Brain microvascular endothelial cell (primary cell): ENCODE measurements around the gene TMIGD3.

Experiments
- DNase-seq: peaks from one replicate; pipeline ENCODE4 v3.0.0-alpha.2; 2020
- H3K27ac ChIP-seq: fragments of 250-450 bp; sonication (Bioruptor Pico); 2 replicates; pipeline ENCODE4 v1.5.1; 2020; ENCODE audit warnings: mild to moderate bottlenecking, moderate library complexity
- H3K27me3 ChIP-seq: fragments of 250-450 bp; sonication (Bioruptor Pico); replicated peaks from 2 replicates; pipeline ENCODE4 v1.5.1; 2020; ENCODE audit warnings: mild to moderate bottlenecking
- H3K36me3 ChIP-seq: fragments of 250-450 bp; sonication (Bioruptor Pico); replicated peaks from 2 replicates; pipeline ENCODE4 v1.5.1; 2020; ENCODE audit warnings: mild to moderate bottlenecking
- H3K4me3 ChIP-seq: 2 replicates; pipeline ENCODE4 v1.5.1; 2011; ENCODE audit warnings: low read depth, mild to moderate bottlenecking, control low read depth, low read length, moderate library complexity
- in situ Hi-C: cut with HindIII; loops from 2 replicates; pipeline ENCODE4 v1.10.0; 2017; ENCODE audit warnings: low sequenced_read_pairs, low pct_ligation_motif_present
- TF ChIP-seq, protein P1 (sequence below): IDR thresholded peaks from 2 replicates; pipeline ENCODE4 v1.5.1; 2011; ENCODE audit warnings: low read depth, mild to moderate bottlenecking, moderate library complexity, low read length, control low read depth, inconsistent platforms; ENCODE audit errors: missing control alignments

Gene TMIGD3

DNA sequence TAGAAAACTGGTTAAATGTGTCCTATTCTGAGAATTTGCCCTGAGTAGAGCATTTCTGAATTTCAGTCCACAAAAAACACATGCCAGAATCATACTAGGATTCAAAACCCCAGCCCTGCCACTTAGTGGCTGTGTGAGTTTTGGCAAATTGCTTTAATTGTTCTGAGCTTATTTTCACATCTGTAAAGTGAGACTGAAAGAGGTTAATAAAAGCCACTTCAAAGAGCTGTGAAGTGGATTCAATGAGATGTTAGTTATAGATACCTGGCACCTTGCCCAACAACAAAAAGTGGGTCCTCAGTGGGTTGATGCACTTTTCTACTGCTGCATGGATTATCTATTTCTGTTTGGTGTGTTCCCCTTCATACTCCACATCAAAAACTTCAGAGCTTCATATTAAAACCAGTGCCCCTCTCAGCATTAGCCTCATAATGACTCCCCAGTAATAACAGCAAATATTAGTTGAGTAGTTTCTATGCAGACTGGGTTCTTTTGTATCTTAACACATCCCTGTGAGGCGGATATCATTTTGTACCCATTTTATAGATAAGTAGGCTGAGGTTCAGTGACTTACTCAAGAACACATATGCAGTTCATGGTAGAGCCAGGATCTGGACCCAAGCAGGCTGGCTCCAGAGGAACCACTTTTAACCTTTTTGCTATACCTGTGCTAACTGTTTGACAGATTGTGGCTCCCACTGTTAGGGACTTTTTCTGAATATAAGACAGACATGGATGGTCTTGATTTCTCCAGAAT lies 14.2 kb upstream of the TMIGD3 start:
- DNase-seq: no peak
- TF ChIP-seq, protein P1, sequence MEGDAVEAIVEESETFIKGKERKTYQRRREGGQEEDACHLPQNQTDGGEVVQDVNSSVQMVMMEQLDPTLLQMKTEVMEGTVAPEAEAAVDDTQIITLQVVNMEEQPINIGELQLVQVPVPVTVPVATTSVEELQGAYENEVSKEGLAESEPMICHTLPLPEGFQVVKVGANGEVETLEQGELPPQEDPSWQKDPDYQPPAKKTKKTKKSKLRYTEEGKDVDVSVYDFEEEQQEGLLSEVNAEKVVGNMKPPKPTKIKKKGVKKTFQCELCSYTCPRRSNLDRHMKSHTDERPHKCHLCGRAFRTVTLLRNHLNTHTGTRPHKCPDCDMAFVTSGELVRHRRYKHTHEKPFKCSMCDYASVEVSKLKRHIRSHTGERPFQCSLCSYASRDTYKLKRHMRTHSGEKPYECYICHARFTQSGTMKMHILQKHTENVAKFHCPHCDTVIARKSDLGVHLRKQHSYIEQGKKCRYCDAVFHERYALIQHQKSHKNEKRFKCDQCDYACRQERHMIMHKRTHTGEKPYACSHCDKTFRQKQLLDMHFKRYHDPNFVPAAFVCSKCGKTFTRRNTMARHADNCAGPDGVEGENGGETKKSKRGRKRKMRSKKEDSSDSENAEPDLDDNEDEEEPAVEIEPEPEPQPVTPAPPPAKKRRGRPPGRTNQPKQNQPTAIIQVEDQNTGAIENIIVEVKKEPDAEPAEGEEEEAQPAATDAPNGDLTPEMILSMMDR: no peak
- H3K36me3 ChIP-seq: no peaks in the 10 kb centered on the region
- in situ Hi-C loops: no loop called here
- no peak overlapping the region for H3K4me3 ChIP-seq
- H3K27ac ChIP-seq: no peak overlapping the region
- no peaks in the 10 kb centered on the region for H3K27me3 ChIP-seq

DNA sequence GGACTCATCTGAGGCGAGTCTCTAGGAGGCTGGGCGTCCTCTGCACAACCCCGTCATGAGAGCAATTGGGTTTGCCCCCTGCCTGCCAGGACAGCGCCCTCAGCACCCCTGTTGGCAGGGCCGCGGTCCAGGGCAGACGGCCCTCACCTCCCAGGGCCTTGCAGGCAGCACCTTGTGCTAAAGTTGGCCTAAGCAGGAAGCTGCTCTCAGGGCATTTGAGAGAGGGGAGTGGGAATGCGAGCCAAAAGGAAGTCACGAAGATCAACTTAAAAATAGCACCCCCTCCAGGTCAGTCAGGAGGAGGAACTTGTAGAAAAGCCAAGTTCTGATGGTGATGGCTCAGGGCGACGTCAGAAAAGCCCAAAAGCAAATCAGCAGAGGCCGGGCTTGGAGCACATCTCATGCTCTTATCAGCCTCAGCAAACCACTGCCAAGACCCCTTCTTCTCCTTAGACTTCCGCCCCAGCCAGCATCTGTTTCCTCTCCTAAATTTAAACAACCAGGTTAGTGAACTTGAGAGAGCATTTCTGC lies 12.6 kb upstream of the TMIGD3 start:
- H3K4me3 ChIP-seq: peak overlapping the region; percentile 48
- DNase-seq: peak; percentile 31

DNA sequence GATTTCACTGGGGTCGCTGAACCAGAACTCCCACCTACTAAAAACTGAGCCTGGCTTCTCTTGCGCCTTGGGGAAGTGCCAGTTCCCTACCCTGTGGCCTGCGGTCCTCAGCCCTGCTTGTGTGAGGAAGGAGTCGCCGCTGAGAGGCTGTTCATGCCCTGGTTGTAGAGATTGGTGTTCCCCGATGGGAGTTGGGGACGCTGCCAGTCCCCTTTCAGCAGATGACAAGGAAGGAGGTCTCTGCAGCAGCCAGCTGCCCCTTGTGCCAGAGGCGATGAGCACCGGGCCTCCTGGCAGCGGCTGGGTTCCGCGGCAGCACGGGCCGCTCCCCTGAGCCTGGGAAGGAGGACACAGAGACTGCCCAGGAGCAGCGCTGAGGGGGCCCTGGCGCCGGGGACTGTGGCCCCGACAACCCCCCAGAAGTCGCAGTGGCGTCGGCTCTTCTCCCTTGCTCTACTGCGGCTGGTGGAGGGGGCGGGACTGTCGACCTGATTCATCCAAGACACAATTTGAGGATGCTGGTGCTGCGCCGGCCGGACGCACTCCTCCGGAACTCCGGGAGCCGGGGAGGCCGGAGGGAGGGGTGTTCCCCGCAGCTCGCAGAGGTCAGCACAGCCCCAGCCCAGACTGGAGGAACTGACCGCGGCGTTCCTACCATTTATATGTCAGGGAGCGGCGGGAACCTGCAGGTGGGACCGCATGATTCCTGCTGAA lies 12.0 kb upstream of the TMIGD3 start:
- peak; percentile 27 for DNase-seq
- Histone ChIP-seq H3K36me3 (no peaks in the 10 kb centered on the region), H3K27me3 (no peaks in the 10 kb centered on the region), H3K27ac (no peak overlapping the region), H3K4me3 (peak overlapping the region; percentile 48)
- TF ChIP-seq, protein P1: no peak
- in situ Hi-C loops: no loop called here

More for the DNA sequence above, 12.6 kb upstream of the TMIGD3 start:
- Histone ChIP-seq H3K27me3 (no peaks in the 10 kb centered on the region), H3K36me3 (no peaks in the 10 kb centered on the region), H3K27ac (no peak overlapping the region)
- in situ Hi-C loops: no loop called here
- TF ChIP-seq, protein P1: peak; percentile 56

GRCh38 chr1:111513410-111514020 lies 10.1 kb upstream of the TMIGD3 start:
- no peak overlapping the region for H3K4me3 ChIP-seq
- no peaks in the 10 kb centered on the region for H3K27me3 ChIP-seq
- TF ChIP-seq, protein P1: no peak
- H3K27ac ChIP-seq: no peak overlapping the region
- in situ Hi-C loops: no loop called here
- no peak for DNase-seq
- no peaks in the 10 kb centered on the region for H3K36me3 ChIP-seq

GRCh38 chr1:111512931-111513330 lies 9.5 kb upstream of the TMIGD3 start:
- TF ChIP-seq, protein P1: no peak
- no peaks in the 10 kb centered on the region for H3K36me3 ChIP-seq
- H3K27ac ChIP-seq: no peak overlapping the region
- no peaks in the 10 kb centered on the region for H3K27me3 ChIP-seq
- in situ Hi-C loops: no loop called here
- DNase-seq: no peak
- H3K4me3 ChIP-seq: no peak overlapping the region
